Left lung (tissue), 10 donors: Measurements from ENCODE around the gene NMT1. TPM values are rescaled to one million over a fixed set of nuclear protein-coding genes. Genes with fewer than 3 reads are reported as not detected.
A peak's percentile ranks its signal among the peaks of the same experiment; 100 is the strongest.

ENCODE experiments used
- ATAC-seq: fragments of 200-7000 bp; cut with Tn5 transposase; one replicate; pipeline ENCODE4 v1.9.1; 2020; ENCODE audit warnings: moderate library complexity
- DNase-seq, 4 donors: peaks; one replicate each; pipeline ENCODE4 v3.0.0-alpha.2; 2013 to 2020
- H3K27ac ChIP-seq, 2 donors: fragments of 200-600 bp; sonication (generic) in 1 of 2; one replicate each; pipeline versions ENCODE4 v1.5.0 to v1.8.0; 2020 to 2021
- H3K27me3 ChIP-seq, 2 donors: fragments of 200-600 bp; sonication (generic) in 1 of 2; one replicate each; pipeline versions ENCODE4 v1.5.0 to v1.8.0; 2020 to 2021
- H3K36me3 ChIP-seq, 2 donors: fragments of 200-600 bp; sonication (generic) in 1 of 2; one replicate each; pipeline versions ENCODE4 v1.5.0 to v1.8.0; 2020 to 2021
- H3K4me1 ChIP-seq, 2 donors: fragments of 200-600 bp; one replicate each; pipeline ENCODE4 v1.8.0; 2021
- H3K4me3 ChIP-seq, 2 donors: fragments of 200-600 bp; sonication (generic) in 1 of 2; one replicate each; pipeline versions ENCODE4 v1.5.0 to v1.8.0; 2020 to 2021; ENCODE audit warnings: mild to moderate bottlenecking in 1 of 2
- H3K9me3 ChIP-seq, 2 donors: fragments of 200-600 bp; sonication (generic) in 1 of 2; one replicate each; pipeline versions ENCODE4 v1.5.0 to v1.8.0; 2020 to 2021
- CTCF ChIP-seq, 2 donors: fragments of 200-600 bp; sonication (generic) in 1 of 2; IDR thresholded peaks; one replicate each; pipeline versions ENCODE4 v1.5.0 to v1.8.0; 2021; ENCODE audit warnings: antibody characterized with exemption in 2 of 2
- intact Hi-C, 2 donors: fragments of 100-400 bp; cut with DNase I; formaldehyde crosslinking; loops; one replicate each; pipeline versions ENCODE4 v1.11.2 to v1.14.2; 2022
- polyA plus RNA-seq, 6 donors: library from polyadenylated mRNA; unstranded; fragments of 120-200 nt; gene quantifications; one replicate each; pipeline ENCODE4 v1.2.1, GENCODE V29; 2013; ENCODE audit not compliant: insufficient read length in 6 of 6
- total RNA-seq, 2 donors: library from RNA; stranded (reverse); fragmentation: NEBNext Ultra II Directional; extraction: Animal tissue kit (Norgen Biotek cat#: 25700); gene quantifications; one replicate each; pipeline ENCODE4 v1.2.1, GENCODE V29; 2021
- donor health status: DM: no; HTN: yes; CAD: no.
- donor health status: DM: no; HTN: no; CAD: no.

The NMT1 gene
- total and polyA plus RNA-seq, 8 donors: 59.8 to 129 (median 69.9) TPM

GRCh38 chr17:45127548-45128300, 66.6 kb downstream of the NMT1 start:
- Histone ChIP-seq H3K27me3 (no peaks in the 10 kb centered on the region), H3K4me3 (no peak overlapping the region), H3K36me3 (no peaks in the 10 kb centered on the region), H3K4me1 (peaks cover 31 to 71% of the 10 kb centered on the region in 2 donors), H3K9me3 (no peaks in the 10 kb centered on the region), H3K27ac (peak overlapping the region; percentile 65 to 73)
- no peak for TF ChIP-seq CTCF (IDR thresholded peaks at IDR 0.05)
- ATAC-seq (peak; percentile 21), DNase-seq (peak in 1 of 4 donors; percentile 81)
- intact Hi-C loops: loop anchor here in 1 of 2 donors (10.0 kb wide), 1 partner anchor 213 kb away; the partner anchor contains the start of gene GFAP

GRCh38 chr17:45128331-45128730, 67.2 kb downstream of the NMT1 start:
- Histone ChIP-seq H3K4me1 (peaks cover 31 to 66% of the 10 kb centered on the region in 2 donors), H3K36me3 (no peaks in the 10 kb centered on the region)

GRCh38 chr17:45128989-45129388, 67.9 kb downstream of the NMT1 start:
- no peak for TF ChIP-seq CTCF (IDR thresholded peaks at IDR 0.05)
- H3K36me3 ChIP-seq: no peaks in the 10 kb centered on the region
- intact Hi-C loops: loop anchor here in 1 of 2 donors (10.0 kb wide), 1 partner anchor 214 kb away; the partner anchor contains the start of gene GFAP
- H3K4me1 ChIP-seq: peaks cover 29 to 60% of the 10 kb centered on the region in 2 donors
- H3K9me3 ChIP-seq: no peaks in the 10 kb centered on the region
- DNase-seq: no peak
- ATAC-seq: no peak
- H3K27me3 ChIP-seq: no peaks in the 10 kb centered on the region
- H3K27ac ChIP-seq: peak overlapping the region; percentile 65 to 73
- H3K4me3 ChIP-seq: no peak overlapping the region

More at GRCh38 chr17:45128331-45128730, 67.2 kb downstream of the NMT1 start:
- ATAC-seq (no peak), DNase-seq (peak in 1 of 4 donors; percentile 44)
- Histone ChIP-seq H3K27me3 (no peaks in the 10 kb centered on the region), H3K9me3 (no peaks in the 10 kb centered on the region), H3K4me3 (no peak overlapping the region), H3K27ac (peak overlapping the region; percentile 65 to 73)
- intact Hi-C loops: loop anchor here in 1 of 2 donors (10.0 kb wide), 1 partner anchor 214 kb away; the partner anchor contains the start of gene GFAP
- TF ChIP-seq CTCF (IDR thresholded peaks at IDR 0.05): no peak

GRCh38 chr17:45129426-45129939, 68.4 kb downstream of the NMT1 start:
- intact Hi-C loops: loop anchor here in 1 of 2 donors (10.0 kb wide), 1 partner anchor 215 kb away; the partner anchor contains the start of gene GFAP
- DNase-seq: peak in 1 of 4 donors; percentile 61
- no peaks in the 10 kb centered on the region for H3K9me3 ChIP-seq
- no peaks in the 10 kb centered on the region for H3K27me3 ChIP-seq
- H3K27ac ChIP-seq: peak overlapping the region in 1 of 2 donors; percentile 73
- H3K4me3 ChIP-seq: no peak overlapping the region
- ATAC-seq: no peak
- no peak for TF ChIP-seq CTCF (IDR thresholded peaks at IDR 0.05)
- peaks cover 24 to 55% of the 10 kb centered on the region in 2 donors for H3K4me1 ChIP-seq
- H3K36me3 ChIP-seq: no peaks in the 10 kb centered on the region
